ENCODE data around the gene SUSD4.

DNA sequence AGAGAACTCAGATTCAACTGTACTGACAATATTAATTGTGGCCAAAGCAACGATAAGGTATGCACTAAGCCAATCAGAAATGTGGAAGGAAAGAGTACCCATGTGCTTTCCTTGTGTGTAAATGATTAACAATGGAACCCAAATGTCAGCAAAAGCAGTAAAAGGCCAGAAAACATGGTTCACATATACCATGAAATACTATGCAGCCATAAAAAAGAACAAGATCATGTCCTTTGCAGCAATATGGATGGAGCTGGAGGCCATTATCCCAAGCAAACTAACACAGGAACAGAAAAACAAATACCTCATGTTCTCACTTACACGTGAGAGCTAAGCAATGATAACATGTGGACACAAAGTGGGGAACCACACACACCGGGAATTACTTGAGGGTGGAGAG, 78.5 kb downstream of the SUSD4 start:
- TF ChIP-seq, protein P1, sequence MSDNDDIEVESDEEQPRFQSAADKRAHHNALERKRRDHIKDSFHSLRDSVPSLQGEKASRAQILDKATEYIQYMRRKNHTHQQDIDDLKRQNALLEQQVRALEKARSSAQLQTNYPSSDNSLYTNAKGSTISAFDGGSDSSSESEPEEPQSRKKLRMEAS (IDR thresholded peaks at IDR 0.05; ENCODE audit: low read depth), result no peak
- TF ChIP-seq SIN3A (IDR thresholded peaks at IDR 0.05; ENCODE audit: borderline replicate concordance, low read depth, low read length) (no peak), FOXM1 (IDR thresholded peaks at IDR 0.05; ENCODE audit: low read depth) (no peak), RFX5 (IDR thresholded peaks at IDR 0.05; ENCODE audit: low read length) (no peak), MXI1 (IDR thresholded peaks at IDR 0.05; ENCODE audit: low read depth, low read length) (no peak), POLR2AphosphoS5 (IDR thresholded peaks at IDR 0.05; ENCODE audit: low read depth, low read length) (no peak), EP300 (IDR thresholded peaks at IDR 0.05; ENCODE audit: borderline replicate concordance in 1 of 2, low read depth in 1 of 2, low read length in 1 of 2) (no peak)
- TF ChIP-seq, protein P2, sequence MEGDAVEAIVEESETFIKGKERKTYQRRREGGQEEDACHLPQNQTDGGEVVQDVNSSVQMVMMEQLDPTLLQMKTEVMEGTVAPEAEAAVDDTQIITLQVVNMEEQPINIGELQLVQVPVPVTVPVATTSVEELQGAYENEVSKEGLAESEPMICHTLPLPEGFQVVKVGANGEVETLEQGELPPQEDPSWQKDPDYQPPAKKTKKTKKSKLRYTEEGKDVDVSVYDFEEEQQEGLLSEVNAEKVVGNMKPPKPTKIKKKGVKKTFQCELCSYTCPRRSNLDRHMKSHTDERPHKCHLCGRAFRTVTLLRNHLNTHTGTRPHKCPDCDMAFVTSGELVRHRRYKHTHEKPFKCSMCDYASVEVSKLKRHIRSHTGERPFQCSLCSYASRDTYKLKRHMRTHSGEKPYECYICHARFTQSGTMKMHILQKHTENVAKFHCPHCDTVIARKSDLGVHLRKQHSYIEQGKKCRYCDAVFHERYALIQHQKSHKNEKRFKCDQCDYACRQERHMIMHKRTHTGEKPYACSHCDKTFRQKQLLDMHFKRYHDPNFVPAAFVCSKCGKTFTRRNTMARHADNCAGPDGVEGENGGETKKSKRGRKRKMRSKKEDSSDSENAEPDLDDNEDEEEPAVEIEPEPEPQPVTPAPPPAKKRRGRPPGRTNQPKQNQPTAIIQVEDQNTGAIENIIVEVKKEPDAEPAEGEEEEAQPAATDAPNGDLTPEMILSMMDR (IDR thresholded peaks at IDR 0.05), result no peak
- TF ChIP-seq, protein P3, sequence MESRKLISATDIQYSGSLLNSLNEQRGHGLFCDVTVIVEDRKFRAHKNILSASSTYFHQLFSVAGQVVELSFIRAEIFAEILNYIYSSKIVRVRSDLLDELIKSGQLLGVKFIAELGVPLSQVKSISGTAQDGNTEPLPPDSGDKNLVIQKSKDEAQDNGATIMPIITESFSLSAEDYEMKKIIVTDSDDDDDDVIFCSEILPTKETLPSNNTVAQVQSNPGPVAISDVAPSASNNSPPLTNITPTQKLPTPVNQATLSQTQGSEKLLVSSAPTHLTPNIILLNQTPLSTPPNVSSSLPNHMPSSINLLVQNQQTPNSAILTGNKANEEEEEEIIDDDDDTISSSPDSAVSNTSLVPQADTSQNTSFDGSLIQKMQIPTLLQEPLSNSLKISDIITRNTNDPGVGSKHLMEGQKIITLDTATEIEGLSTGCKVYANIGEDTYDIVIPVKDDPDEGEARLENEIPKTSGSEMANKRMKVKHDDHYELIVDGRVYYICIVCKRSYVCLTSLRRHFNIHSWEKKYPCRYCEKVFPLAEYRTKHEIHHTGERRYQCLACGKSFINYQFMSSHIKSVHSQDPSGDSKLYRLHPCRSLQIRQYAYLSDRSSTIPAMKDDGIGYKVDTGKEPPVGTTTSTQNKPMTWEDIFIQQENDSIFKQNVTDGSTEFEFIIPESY (IDR thresholded peaks at IDR 0.05; ENCODE audit: borderline replicate concordance, low read depth), result no peak

Measured in SK-N-SH (cell line).